K562 (cell line): ENCODE measurements around the gene PPM1F. TPM values are rescaled to one million over a fixed set of nuclear protein-coding genes. Genes with fewer than 3 reads are reported as not detected.

Source experiments
- ARHGAP35 ChIP-seq: fragments of 450-650 bp; IDR thresholded peaks from 2 replicates; pipeline ENCODE4 v1.6.1; 2018; ENCODE audit not compliant: partially characterized antibody
- ARID3A ChIP-seq: IDR thresholded peaks from 2 replicates; pipeline ENCODE4 v1.6.1; 2012; ENCODE audit warnings: low read depth, low read length, improper control_type of control experiment, borderline replicate concordance
- CBX1 ChIP-seq: sonication (generic); IDR thresholded peaks from 2 replicates; pipeline ENCODE4 v1.6.1; 2016; ENCODE audit warnings: antibody characterized with exemption, low read depth, mild to moderate bottlenecking
- CLOCK ChIP-seq: fragments of 250-450 bp; sonication (Bioruptor Pico); IDR thresholded peaks from 2 replicates; pipeline ENCODE4 v1.4.0; 2020; ENCODE audit warnings: mild to moderate bottlenecking, moderate library complexity, borderline replicate concordance
- JUND ChIP-seq, 2 experiments: IDR thresholded peaks; 2 replicates in 1 of 2; 3 replicates in 1 of 2; pipeline ENCODE4 v1.6.1; 2011; ENCODE audit warnings: borderline replicate concordance in 2 of 2, low read depth in 2 of 2, low read length in 2 of 2, improper control_type of control experiment in 1 of 2, missing biosample characterization in 1 of 2, missing genetic modification characterization in 1 of 2, missing genetic modification reagents in 1 of 2
- MAZ ChIP-seq, 2 experiments: fragments of 450-650 bp in 1 of 2; sonication (generic) in 1 of 2; formaldehyde crosslinking; IDR thresholded peaks in 1 of 2; conservative IDR thresholded peaks in 1 of 2; 2 replicates each; pipeline versions ENCODE4 v1.4.0 to v1.5.0; 2020; ENCODE audit warnings: mild to moderate bottlenecking in 1 of 2, missing genetic modification reagents in 1 of 2
- MIER1 ChIP-seq: fragments of 450-650 bp; IDR thresholded peaks from 2 replicates; pipeline ENCODE4 v1.6.1; 2016; ENCODE audit warnings: antibody characterized with exemption, mild to moderate bottlenecking, low read depth
- MLLT1 ChIP-seq, 2 experiments: fragments of 450-650 bp; IDR thresholded peaks; 2 replicates each; pipeline ENCODE4 v1.6.1; 2016
- POLR3G ChIP-seq: IDR thresholded peaks from 2 replicates; pipeline ENCODE4 v1.6.1; 2011; ENCODE audit not compliant: insufficient read length, insufficient replicate concordance; ENCODE audit errors: extremely low read depth
- SAFB2 ChIP-seq: fragments of 200-400 bp; formaldehyde crosslinking; IDR thresholded peaks from 2 replicates; pipeline ENCODE4 v1.6.1; 2018; ENCODE audit warnings: borderline replicate concordance, low read length, low read depth, moderate library complexity; ENCODE audit not compliant: severe bottlenecking
- SIRT6 ChIP-seq: IDR thresholded peaks from one replicate; pipeline ENCODE4 v1.6.1; 2012; ENCODE audit warnings: low read depth, mild to moderate bottlenecking, control low read depth, inconsistent platforms, low read length, moderate library complexity
- STAT5A ChIP-seq: IDR thresholded peaks from 2 replicates; pipeline ENCODE4 v1.6.1; 2012; ENCODE audit warnings: low read length, inconsistent platforms, borderline replicate concordance
- TEAD4 ChIP-seq, 2 experiments: sonication (generic) in 1 of 2; formaldehyde crosslinking in 1 of 2; IDR thresholded peaks; 2 replicates each; pipeline versions ENCODE4 v1.6.1 to v1.8.0; 2012 to 2022; ENCODE audit warnings: borderline replicate concordance in 1 of 2, inconsistent platforms in 1 of 2, low read length in 1 of 2, mild to moderate bottlenecking in 1 of 2, missing genetic modification reagents in 1 of 2
- ZBTB9 ChIP-seq: fragments of 450-650 bp; formaldehyde crosslinking; IDR thresholded peaks from 2 replicates; pipeline ENCODE4 v1.4.0; 2020; ENCODE audit warnings: mild to moderate bottlenecking, moderate library complexity
- ZKSCAN3 ChIP-seq: fragments of 250-450 bp; sonication (Bioruptor Pico); IDR thresholded peaks from 2 replicates; pipeline ENCODE4 v1.4.0; 2020
- ZNF449 ChIP-seq: fragments of 250-450 bp; sonication (Bioruptor Pico); IDR thresholded peaks from 2 replicates; pipeline ENCODE4 v1.8.0; 2022; ENCODE audit warnings: moderate library complexity, mild to moderate bottlenecking, inconsistent platforms
- polyA plus RNA-seq, 8 experiments: library from polyadenylated mRNA; depleted of rRNA in 4 of 8; stranded (reverse) in 5 of 8; unstranded in 3 of 8; fragments of >200 nt; fragmentation: Nextera tagmentation in 2 of 8; fragmentation: Illumina TruSeq in 1 of 8; extraction: Ambion mirVana in 2 of 8; extraction: Trizol in 1 of 8; gene quantifications; 2 replicates each; pipeline versions ENCODE4 v1.2.1 to v1.2.3, GENCODE V29; 2011 to 2014; ENCODE audit warnings: inconsistent platforms in 1 of 8, missing spikeins in 1 of 8
- total RNA-seq, 7 experiments: library from RNA; depleted of rRNA in 6 of 7; stranded (reverse); fragments of >200 nt in 6 of 7; fragmentation: Illumina TruSeq in 2 of 7; extraction: Trizol in 2 of 7; gene quantifications; 2 replicates each; pipeline versions ENCODE4 v1.2.1 to v1.2.3, GENCODE V29; 2011 to 2021; ENCODE audit warnings: low replicate concordance in 1 of 7

PPM1F gene
- total and polyA plus RNA-seq, 9 of the 15 experiments (the other 6 are each of a cell fraction or from before 2014, with no cell fraction given), result 2.1 to 159 (median 64.0) TPM

- no peak for TF ChIP-seq ZNF449 (CRISPR knock-in tag)
- no peak for TF ChIP-seq CBX1
- TF ChIP-seq MIER1, result no peak
- TF ChIP-seq STAT5A, result no peak
- TF ChIP-seq ZKSCAN3 (CRISPR knock-in tag), result no peak
- TF ChIP-seq ARHGAP35, result no peak
- peak; percentile 99 for TF ChIP-seq ARID3A
- TF ChIP-seq CLOCK (CRISPR knock-in tag), result no peak
- no peak for TF ChIP-seq ZBTB9 (CRISPR knock-in tag)
- no peak for TF ChIP-seq POLR3G
- TF ChIP-seq MAZ (CRISPR knock-in tag; conservative IDR thresholded peaks at IDR 0.05 in 1 of 2, IDR thresholded peaks at IDR 0.05 in 1 of 2), result no peak
- peak; percentile 88 for TF ChIP-seq JUND (IDR thresholded peaks at IDR 0.05; ENCODE audit: borderline replicate concordance, low read depth, low read length)
- no peak for TF ChIP-seq JUND (tag; IDR thresholded peaks at IDR 0.05; ENCODE audit: borderline replicate concordance, low read depth, low read length)
- TF ChIP-seq MLLT1 (IDR thresholded peaks at IDR 0.05), result no peak
- no peak for TF ChIP-seq SAFB2
- no peak for TF ChIP-seq TEAD4 (IDR thresholded peaks at IDR 0.05; ENCODE audit: low read length)
- TF ChIP-seq TEAD4 (CRISPR knock-in tag; IDR thresholded peaks at IDR 0.05; ENCODE audit: borderline replicate concordance), result no peak
- no peak for TF ChIP-seq SIRT6
Measured at GRCh38 chr22:21947040-21948014, 5.3 kb downstream of the PPM1F start (continued).
